Activated T-cell treated with anti-CD3 and anti-CD28 coated beads, Interleukin-2, amount 50 U/mL, for 72 hours (primary cell): ENCODE measurements around the gene CYP2S1. TPM values are rescaled to one million over a fixed set of nuclear protein-coding genes. Genes with fewer than 3 reads are reported as not detected.
"Not testable (repeated sequence)": the region's sequence is repeated elsewhere in the genome, so short reads cannot be mapped to it uniquely, and the experiment has no call there.

Source experiments
- ATAC-seq, 2 donors: fragments of 150-1000 bp; cut with Tn5 transposase; replicated peaks in 1 of 2; 2 replicates each; pipeline ENCODE4 v1.10.0; 2021; ENCODE audit warnings: moderate library complexity in 2 of 2, mild to moderate bottlenecking in 1 of 2
- DNase-seq, 2 donors: peaks; one replicate each; pipeline ENCODE4 v3.0.0; 2021 to 2022; ENCODE audit warnings: mixed read lengths in 1 of 2
- H3K27ac Mint-ChIP-seq: one replicate; pipeline ENCODE4 v1.8.0; 2022; ENCODE audit warnings: mild to moderate bottlenecking, moderate library complexity, mixed read lengths
- H3K27me3 Mint-ChIP-seq: one replicate; pipeline ENCODE4 v1.8.0; 2022; ENCODE audit warnings: low read depth, mixed read lengths
- H3K36me3 Mint-ChIP-seq, 2 donors: one replicate each; pipeline ENCODE4 v1.8.0; 2022; ENCODE audit warnings: mixed read lengths in 2 of 2, mild to moderate bottlenecking in 1 of 2; ENCODE audit not compliant: insufficient read depth in 2 of 2
- H3K4me1 Mint-ChIP-seq: one replicate; pipeline ENCODE4 v1.8.0; 2022; ENCODE audit warnings: low read depth, mixed read lengths
- H3K4me3 Mint-ChIP-seq, 2 donors: one replicate each; pipeline ENCODE4 v1.8.0; 2022; ENCODE audit warnings: mild to moderate bottlenecking in 2 of 2, mixed read lengths in 2 of 2, moderate library complexity in 2 of 2
- H3K9me3 Mint-ChIP-seq, 2 donors: one replicate each; pipeline ENCODE4 v1.8.0; 2022; ENCODE audit warnings: mixed read lengths in 2 of 2
- total RNA-seq, 2 donors: library from RNA; stranded (reverse); gene quantifications; one replicate each; pipeline ENCODE4 v1.2.3, GENCODE V29; 2022

The CYP2S1 gene
- total RNA-seq, 2 donors from 2014 or later = 0.35 to 1.2 TPM

DNA sequence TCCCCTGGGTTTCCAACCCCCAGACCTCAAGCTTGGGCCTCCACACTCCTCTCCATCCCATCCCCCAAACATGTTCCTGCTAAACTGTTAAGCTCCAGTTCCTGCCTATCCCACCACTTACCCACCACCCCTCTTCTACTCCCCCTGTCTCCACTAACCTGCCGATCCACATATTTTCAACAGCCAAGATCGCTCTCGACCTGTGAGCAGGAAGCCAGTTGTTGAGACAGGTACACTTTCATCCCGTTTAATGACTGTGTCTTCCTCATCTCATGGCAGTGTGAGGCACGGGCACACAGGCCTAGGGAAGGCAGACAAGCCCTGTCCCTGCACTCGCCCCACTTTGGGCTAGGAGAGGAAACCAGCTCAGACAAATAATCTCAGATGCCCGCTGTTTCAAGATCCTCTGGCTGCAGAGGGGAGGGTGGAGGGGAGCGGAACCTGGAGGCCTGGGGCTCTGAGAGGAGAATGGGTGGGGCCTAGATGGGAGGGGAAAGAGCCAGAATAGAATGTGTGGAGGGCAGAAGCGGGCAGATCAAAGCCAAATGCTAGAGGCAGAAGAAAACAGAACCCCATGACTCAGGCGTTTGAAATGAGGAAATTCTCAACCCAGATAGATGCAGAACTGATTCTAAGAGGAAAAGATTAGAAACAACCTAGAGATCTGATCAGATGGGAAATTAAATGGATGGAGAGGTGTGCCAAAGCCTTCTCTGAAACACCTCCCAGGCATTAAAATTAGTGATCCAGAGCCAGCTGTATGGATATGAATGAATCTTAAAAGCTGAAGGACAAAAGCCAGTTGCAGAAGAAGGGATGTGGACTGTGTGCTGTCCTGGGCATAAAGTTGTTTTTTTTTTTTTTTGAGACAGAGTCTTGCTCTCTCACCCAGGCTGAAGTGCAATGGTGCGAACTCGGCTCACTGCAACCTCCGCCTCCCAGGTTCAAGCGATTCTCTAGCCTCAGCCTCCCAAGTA, 16.9 kb upstream of the CYP2S1 start:
- peaks cover 15% of the 10 kb centered on the region for H3K4me1 Mint-ChIP-seq
- no peaks in the 10 kb centered on the region for H3K36me3 Mint-ChIP-seq
- ATAC-seq (peak; percentile 85 to 95), DNase-seq (peak; percentile 28 to 51)
- peak overlapping the region; percentile 48 for H3K27ac Mint-ChIP-seq
- H3K27me3 Mint-ChIP-seq = no peaks in the 10 kb centered on the region
- H3K4me3 Mint-ChIP-seq = peak overlapping the region; percentile 42 to 73
- no peaks in the 10 kb centered on the region for H3K9me3 Mint-ChIP-seq

DNA sequence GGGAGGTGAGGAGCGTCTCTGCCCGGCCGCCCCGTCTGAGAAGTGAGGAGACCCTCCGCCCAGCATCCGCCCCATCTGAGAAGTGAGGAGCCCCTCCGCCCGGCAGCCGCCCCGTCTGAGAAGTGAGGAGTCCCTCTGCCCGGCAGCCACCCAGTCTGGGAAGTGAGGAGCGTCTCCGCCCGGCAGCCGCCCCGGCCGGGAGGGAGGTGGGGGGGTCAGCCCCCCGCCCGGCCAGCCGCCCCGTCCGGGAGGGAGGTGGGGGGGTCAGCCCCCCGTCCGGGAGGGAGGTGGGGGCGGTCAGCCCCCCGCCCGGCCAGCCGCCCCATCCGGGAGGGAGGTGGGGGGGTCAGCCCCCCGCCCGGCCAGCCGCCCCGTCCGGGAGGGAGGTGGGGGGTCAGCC, 12.8 kb upstream of the CYP2S1 start:
- H3K4me3 Mint-ChIP-seq, ATAC-seq, H3K36me3 Mint-ChIP-seq, H3K27me3 Mint-ChIP-seq, DNase-seq, H3K27ac Mint-ChIP-seq, H3K9me3 Mint-ChIP-seq: not testable (repeated sequence)
- H3K4me1 Mint-ChIP-seq = peaks cover 21% of the 10 kb centered on the region

GRCh38 chr19:41186971-41187883, 5.8 kb upstream of the CYP2S1 start:
- Mint-ChIP-seq H3K9me3 (no peaks in the 10 kb centered on the region), H3K27ac (no peak overlapping the region), H3K4me3 (no peak overlapping the region), H3K4me1 (peaks cover 7% of the 10 kb centered on the region), H3K27me3 (peaks cover 23% of the 10 kb centered on the region), H3K36me3 (no peaks in the 10 kb centered on the region)
- no peak for ATAC-seq
- no peak for DNase-seq

DNA sequence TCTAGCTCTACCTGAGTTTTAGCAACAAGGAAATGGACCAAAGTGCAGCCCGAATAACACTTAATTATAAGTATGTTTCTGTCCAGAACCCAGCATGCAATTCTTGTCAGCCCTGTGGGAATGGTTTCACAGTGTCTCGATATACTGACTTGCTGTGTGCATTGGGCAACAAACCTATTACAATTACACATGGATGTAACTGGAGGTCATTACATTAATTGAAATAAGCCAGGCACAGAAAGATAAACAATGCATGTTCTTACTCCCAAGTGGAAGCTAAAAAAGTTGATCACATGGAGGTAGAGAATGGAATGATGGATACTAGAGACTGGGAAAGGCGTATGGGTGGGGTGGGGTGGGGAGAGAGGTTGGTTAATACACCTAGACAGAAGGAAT, 5.1 kb upstream of the CYP2S1 start:
- Mint-ChIP-seq H3K9me3 (no peaks in the 10 kb centered on the region), H3K4me3 (no peak overlapping the region), H3K36me3 (peaks cover 0 to 2% of the 10 kb centered on the region in 2 donors), H3K4me1 (peaks cover 14% of the 10 kb centered on the region), H3K27ac (no peak overlapping the region), H3K27me3 (peaks cover 29% of the 10 kb centered on the region)
- ATAC-seq = no peak
- no peak for DNase-seq

- no peak overlapping the region for H3K4me3 Mint-ChIP-seq
- no peak overlapping the region for H3K27ac Mint-ChIP-seq
- H3K4me1 Mint-ChIP-seq = peaks cover 17% of the 10 kb centered on the region
- no peak for DNase-seq
- no peaks in the 10 kb centered on the region for H3K9me3 Mint-ChIP-seq
- peaks cover 34% of the 10 kb centered on the region for H3K27me3 Mint-ChIP-seq
- ATAC-seq = no peak
- peaks cover 0 to 2% of the 10 kb centered on the region in 2 donors for H3K36me3 Mint-ChIP-seq
Measured at GRCh38 chr19:41189425-41190065, 3.5 kb upstream of the CYP2S1 start.

DNA sequence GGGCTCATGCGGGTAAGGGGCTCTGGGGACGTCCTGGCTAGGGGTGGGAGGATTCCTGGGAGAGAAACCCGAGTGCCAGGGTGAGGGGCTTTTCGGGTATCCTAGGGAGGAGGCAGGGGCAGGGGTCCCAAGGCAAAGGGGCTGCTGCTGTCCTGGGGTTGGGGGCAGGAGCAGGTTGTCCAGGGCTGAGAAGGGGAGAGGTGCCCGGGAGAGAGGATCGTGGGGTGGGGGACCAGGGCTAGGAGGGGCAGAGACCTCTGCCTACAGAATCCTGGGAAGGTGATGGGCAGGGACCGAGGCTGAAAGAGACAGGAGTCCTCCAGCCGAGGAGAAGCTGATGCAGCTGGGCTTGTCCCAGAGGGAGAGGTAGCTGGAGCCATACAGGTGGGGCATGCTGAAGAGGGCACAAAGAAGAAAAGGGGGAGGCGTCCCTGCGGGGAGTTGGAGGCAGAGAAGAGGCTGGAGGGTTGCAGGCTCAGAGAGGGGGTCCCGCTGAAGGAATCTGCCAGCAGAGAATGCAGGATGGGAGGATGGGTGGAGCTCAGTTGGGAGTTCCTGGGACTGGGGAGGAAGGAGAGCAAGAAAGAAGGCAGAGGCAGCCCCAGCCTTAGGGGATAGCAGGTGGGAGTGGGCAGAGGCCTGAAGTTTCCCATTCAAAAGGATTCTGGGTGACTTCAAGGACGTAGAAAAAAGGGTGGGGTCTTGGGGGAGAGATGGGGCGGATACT, 574 bp downstream of the CYP2S1 start:
- Mint-ChIP-seq H3K27ac (no peak overlapping the region), H3K4me3 (peak overlapping the region; percentile 71 to 78), H3K4me1 (peaks cover 17% of the 10 kb centered on the region), H3K27me3 (peaks cover 41% of the 10 kb centered on the region), H3K9me3 (no peaks in the 10 kb centered on the region), H3K36me3 (peaks cover 0 to 2% of the 10 kb centered on the region in 2 donors)
- no peak for DNase-seq
- no peak for ATAC-seq

DNA sequence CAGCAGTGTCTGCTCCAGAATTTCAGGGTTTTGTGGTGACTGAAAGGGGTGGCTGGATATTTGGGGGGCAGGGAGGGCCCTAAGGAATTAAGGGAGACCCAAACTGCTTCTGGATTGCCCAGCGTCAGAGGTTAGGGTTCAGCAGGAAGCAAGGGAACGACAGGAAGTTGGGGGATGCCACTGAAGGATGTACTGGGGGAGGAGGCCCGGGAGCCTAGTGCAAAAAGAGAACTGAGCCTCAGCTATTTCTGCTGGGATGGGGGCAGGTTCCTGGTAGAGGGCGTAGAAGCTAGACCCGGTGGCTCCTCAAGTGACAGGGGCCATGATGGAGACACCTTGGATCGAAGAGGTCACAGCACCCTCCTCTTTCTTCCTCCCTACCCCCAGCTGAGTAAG, 1.1 kb downstream of the CYP2S1 start:
- Mint-ChIP-seq H3K36me3 (peaks cover 0 to 2% of the 10 kb centered on the region in 2 donors), H3K27me3 (peaks cover 41% of the 10 kb centered on the region), H3K27ac (no peak overlapping the region), H3K9me3 (no peaks in the 10 kb centered on the region), H3K4me3 (peak overlapping the region in 1 of 2 donors; percentile 21), H3K4me1 (peaks cover 17% of the 10 kb centered on the region)
- DNase-seq (no peak), ATAC-seq (no peak)

DNA sequence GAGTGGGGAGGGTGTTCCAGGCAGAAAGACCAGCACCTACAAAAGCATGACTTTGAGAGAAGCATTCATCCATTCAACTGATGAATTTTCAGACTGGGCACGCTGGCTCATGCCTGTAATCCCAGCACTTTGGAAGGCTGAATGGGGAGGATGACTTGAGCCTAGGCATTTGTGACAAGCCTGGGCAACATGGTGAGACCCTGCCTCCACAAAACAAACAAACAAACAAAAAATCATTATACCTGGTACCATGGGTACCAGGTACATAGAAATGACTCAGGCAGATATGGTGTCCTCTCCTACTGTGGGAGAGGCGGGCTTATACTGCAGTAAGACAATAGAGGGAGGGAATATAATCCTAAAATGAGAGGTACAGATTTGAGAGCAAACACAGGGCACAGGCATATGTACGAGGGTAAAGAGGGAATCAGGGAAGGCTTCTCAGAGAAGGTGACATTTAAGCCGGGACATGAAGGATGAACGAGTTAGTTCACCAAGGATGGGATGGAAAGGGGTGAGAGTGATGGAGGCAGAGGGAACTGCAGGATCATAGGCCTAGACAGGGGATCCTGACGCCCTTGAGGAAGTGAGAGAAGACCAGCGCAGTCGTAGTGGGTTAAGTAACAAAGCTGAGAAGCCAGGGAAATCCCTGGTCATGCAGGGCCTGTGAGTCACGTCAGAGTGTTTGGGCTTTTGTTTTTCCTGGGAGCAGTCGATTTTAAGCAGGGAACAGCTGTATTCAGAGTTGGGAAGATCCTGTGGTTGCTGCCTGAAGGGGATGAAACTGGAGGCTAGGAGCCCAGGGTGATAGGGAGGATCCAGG, 2.9 kb downstream of the CYP2S1 start:
- Mint-ChIP-seq H3K36me3 (peaks cover 0 to 2% of the 10 kb centered on the region in 2 donors), H3K9me3 (no peaks in the 10 kb centered on the region)

GRCh38 chr19:41198559-41198958, 5.5 kb downstream of the CYP2S1 start:
- ATAC-seq = no peak
- H3K4me3 Mint-ChIP-seq = no peak overlapping the region
- H3K4me1 Mint-ChIP-seq = peaks cover 13% of the 10 kb centered on the region

More for the DNA sequence above, 2.9 kb downstream of the CYP2S1 start:
- ATAC-seq (no peak), DNase-seq (no peak)
- Mint-ChIP-seq H3K27me3 (peaks cover 34% of the 10 kb centered on the region), H3K4me1 (peaks cover 23% of the 10 kb centered on the region), H3K27ac (no peak overlapping the region), H3K4me3 (no peak overlapping the region)

DNA sequence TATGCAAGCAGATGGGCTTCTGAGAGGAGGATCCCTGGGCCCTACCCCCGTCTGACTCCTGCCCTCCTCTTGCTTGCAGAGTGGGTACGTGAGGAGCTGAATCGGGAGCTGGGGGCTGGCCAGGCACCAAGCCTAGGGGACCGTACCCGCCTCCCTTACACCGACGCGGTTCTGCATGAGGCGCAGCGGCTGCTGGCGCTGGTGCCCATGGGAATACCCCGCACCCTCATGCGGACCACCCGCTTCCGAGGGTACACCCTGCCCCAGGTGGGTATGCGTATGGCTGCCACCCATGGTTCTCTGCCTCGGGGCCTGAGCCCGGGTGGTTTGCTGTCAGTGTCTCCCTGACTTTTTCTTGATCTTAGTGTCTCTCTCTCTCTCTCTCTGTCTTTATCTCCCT, 10.4 kb downstream of the CYP2S1 start:
- H3K9me3 Mint-ChIP-seq = no peaks in the 10 kb centered on the region
- no peaks in the 10 kb centered on the region for H3K36me3 Mint-ChIP-seq
- H3K4me3 Mint-ChIP-seq = no peak overlapping the region
- peaks cover 17% of the 10 kb centered on the region for H3K4me1 Mint-ChIP-seq
- H3K27ac Mint-ChIP-seq = peak overlapping the region; percentile 70
- H3K27me3 Mint-ChIP-seq = peaks cover under 1% of the 10 kb centered on the region
- DNase-seq = no peak
- ATAC-seq = no peak

More at GRCh38 chr19:41198559-41198958, 5.5 kb downstream of the CYP2S1 start:
- no peaks in the 10 kb centered on the region for H3K36me3 Mint-ChIP-seq
- peaks cover 14% of the 10 kb centered on the region for H3K27me3 Mint-ChIP-seq
- no peaks in the 10 kb centered on the region for H3K9me3 Mint-ChIP-seq
- no peak overlapping the region for H3K27ac Mint-ChIP-seq
- no peak for DNase-seq

DNA sequence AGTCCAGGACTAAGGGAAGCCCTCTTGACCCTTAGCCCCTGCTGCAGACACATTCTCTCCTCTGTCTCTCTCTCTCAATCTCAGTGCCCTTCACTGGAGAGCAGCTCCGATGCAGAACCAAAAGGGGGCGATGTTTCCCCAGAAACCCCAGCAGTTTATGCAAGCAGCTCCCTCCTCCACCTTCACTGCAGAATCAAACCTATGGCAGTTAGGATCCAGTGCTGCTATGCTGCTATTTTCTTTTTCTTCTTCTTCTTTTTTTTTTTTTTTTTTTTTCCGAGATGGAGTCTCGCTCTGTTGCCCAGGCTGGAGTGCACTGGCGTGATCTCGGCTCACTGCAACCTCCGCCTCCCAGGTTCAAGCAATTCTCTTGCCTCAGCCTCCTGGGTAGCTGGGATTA, 11.3 kb downstream of the CYP2S1 start:
- H3K9me3 Mint-ChIP-seq, H3K36me3 Mint-ChIP-seq, H3K4me3 Mint-ChIP-seq, H3K27me3 Mint-ChIP-seq: not testable (repeated sequence)
- ATAC-seq (peak; percentile 97), DNase-seq (peak; percentile 84 to 85)
- Mint-ChIP-seq H3K4me1 (peaks cover 17% of the 10 kb centered on the region), H3K27ac (peak overlapping the region; percentile 77)
